ENCODE measurements around the gene ZNF688. TPM values are rescaled to one million over a fixed set of nuclear protein-coding genes. Genes with fewer than 3 reads are reported as not detected.

The ZNF688 gene
- total and polyA plus RNA-seq, 9 of the 15 experiments (the other 6 are each of a cell fraction or from before 2014, with no cell fraction given): 0.48 to 12.9 (median 4.5) TPM

DNA sequence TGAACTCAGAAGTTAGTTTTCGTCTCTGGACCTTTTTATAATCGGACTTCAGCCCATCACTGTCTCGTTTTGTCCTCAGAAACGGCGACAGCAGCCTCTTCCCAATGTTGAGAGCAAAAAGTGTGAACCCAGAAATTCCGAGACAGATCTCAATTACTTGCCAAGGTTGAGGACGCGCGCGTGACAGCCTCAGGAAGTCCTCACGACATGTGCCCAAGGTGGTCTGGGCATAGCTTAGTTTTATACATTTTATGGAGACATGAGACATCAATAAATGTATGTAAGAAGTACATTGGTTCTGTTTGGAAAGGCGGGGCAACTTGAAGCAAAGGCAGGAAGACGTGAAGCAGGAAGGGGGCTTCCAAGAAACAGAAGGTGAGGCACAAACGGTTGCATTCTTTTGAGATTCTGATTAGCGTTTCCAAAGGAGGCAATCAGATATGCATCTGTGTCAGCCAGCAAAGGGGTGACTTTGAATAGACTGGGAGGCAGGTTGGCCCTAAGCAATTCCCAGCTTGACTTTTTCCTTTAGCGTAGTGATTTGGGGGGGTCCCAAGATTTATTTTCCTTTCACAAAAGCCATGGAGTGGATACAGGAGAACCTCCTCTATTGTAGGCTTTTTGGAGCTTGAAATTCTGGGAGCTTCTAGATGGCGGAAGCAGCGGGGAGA, 36.3 kb downstream of the ZNF688 start (continued):
- TF ChIP-seq, protein P1, sequence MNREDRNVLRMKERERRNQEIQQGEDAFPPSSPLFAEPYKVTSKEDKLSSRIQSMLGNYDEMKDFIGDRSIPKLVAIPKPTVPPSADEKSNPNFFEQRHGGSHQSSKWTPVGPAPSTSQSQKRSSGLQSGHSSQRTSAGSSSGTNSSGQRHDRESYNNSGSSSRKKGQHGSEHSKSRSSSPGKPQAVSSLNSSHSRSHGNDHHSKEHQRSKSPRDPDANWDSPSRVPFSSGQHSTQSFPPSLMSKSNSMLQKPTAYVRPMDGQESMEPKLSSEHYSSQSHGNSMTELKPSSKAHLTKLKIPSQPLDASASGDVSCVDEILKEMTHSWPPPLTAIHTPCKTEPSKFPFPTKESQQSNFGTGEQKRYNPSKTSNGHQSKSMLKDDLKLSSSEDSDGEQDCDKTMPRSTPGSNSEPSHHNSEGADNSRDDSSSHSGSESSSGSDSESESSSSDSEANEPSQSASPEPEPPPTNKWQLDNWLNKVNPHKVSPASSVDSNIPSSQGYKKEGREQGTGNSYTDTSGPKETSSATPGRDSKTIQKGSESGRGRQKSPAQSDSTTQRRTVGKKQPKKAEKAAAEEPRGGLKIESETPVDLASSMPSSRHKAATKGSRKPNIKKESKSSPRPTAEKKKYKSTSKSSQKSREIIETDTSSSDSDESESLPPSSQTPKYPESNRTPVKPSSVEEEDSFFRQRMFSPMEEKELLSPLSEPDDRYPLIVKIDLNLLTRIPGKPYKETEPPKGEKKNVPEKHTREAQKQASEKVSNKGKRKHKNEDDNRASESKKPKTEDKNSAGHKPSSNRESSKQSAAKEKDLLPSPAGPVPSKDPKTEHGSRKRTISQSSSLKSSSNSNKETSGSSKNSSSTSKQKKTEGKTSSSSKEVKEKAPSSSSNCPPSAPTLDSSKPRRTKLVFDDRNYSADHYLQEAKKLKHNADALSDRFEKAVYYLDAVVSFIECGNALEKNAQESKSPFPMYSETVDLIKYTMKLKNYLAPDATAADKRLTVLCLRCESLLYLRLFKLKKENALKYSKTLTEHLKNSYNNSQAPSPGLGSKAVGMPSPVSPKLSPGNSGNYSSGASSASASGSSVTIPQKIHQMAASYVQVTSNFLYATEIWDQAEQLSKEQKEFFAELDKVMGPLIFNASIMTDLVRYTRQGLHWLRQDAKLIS (CRISPR knock-in tag; IDR thresholded peaks at IDR 0.05): 0 out of 2 replicates have a peak, but pooled peaks have one; percentile 56
- TF ChIP-seq FOXA3 (CRISPR knock-in tag; conservative IDR thresholded peaks at IDR 0.05 in 1 of 2, IDR thresholded peaks at IDR 0.05 in 1 of 2) (0 out of 4 replicates have a peak, but pooled peaks of 1 of the 2 experiments have one; percentile 1), ZNF431 (CRISPR knock-in tag; IDR thresholded peaks at IDR 0.05) (0 out of 2 replicates have a peak, but pooled peaks have one; percentile 13), SAFB (IDR thresholded peaks at IDR 0.05; ENCODE audit: borderline replicate concordance, low read depth, low read length) (no peak), SP1 (CRISPR knock-in tag; IDR thresholded peaks at IDR 0.05) (peak; percentile 42; the same call in 1 of the 2 replicates), TCF3 (CRISPR knock-in tag; IDR thresholded peaks at IDR 0.05) (no peak), PHF20 (IDR thresholded peaks at IDR 0.05; ENCODE audit: partially characterized antibody) (no peak), FOXM1 (IDR thresholded peaks at IDR 0.05; ENCODE audit: low read depth) (no peak), FOXM1 (CRISPR knock-in tag; IDR thresholded peaks at IDR 0.05; ENCODE audit: low read depth) (no peak), CHD2 (IDR thresholded peaks at IDR 0.05; ENCODE audit: low read depth, low read length) (no peak), NCOA6 (IDR thresholded peaks at IDR 0.05) (no peak)
- TF ChIP-seq, protein P2, sequence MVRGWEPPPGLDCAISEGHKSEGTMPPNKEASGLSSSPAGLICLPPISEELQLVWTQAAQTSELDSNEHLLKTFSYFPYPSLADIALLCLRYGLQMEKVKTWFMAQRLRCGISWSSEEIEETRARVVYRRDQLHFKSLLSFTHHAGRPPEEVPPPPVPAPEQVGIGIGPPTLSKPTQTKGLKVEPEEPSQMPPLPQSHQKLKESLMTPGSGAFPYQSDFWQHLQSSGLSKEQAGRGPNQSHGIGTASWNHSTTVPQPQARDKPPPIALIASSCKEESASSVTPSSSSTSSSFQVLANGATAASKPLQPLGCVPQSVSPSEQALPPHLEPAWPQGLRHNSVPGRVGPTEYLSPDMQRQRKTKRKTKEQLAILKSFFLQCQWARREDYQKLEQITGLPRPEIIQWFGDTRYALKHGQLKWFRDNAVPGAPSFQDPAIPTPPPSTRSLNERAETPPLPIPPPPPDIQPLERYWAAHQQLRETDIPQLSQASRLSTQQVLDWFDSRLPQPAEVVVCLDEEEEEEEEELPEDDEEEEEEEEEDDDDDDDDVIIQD (CRISPR knock-in tag; IDR thresholded peaks at IDR 0.05): no peak
- TF ChIP-seq, protein P3, sequence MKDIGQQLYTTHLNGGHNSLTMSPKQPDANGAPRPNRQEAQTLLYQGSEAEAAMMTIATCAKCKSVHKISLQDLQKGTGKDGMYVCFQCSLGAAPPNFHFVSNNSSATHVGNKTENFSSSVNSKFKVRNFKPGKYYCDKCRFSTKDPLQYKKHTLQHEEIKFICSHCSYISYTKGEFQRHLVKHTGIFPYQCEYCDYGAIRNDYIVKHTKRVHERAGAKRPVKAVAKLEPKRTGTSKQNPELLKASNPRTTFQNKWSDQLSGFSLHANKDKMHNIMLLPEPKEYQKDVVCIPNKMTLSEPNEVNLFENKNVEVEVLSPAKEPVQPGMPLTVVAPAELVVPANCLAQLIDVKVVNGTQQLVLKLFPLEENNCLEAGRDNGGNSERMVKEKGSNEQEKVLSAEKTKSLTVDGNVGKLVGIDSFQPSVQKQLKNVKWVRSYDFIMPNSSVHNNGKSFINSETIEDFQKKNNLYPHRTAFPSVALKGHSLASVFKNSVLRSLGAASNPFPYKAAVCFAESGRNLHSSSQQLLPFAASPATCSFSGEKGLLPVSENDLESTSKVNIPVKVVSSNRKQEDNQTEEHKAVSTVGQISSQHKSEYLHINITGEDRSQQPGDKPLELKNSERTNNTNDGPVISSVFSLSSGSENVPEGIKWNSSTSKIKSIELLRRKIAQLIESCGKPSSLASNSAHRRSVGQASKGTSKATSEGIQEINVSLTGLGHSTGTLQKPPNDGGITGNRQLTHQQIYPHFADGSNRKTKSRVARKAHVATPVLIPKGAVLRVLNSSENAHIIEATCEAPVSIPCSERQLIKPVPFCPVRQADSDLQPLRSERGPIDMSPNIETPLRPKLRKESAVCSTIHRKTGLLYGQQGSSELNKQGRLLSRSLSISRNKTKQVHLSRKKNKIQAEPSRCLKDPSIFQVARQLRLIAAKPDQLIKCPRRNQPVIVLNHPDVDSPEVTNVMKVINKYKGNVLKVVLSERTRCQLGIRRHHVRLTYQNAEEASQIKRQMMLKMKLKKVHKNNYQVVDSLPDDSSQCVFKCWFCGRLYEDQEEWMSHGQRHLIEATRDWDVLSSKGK (CRISPR knock-in tag; IDR thresholded peaks at IDR 0.05): no peak
- TF ChIP-seq, protein P4, sequence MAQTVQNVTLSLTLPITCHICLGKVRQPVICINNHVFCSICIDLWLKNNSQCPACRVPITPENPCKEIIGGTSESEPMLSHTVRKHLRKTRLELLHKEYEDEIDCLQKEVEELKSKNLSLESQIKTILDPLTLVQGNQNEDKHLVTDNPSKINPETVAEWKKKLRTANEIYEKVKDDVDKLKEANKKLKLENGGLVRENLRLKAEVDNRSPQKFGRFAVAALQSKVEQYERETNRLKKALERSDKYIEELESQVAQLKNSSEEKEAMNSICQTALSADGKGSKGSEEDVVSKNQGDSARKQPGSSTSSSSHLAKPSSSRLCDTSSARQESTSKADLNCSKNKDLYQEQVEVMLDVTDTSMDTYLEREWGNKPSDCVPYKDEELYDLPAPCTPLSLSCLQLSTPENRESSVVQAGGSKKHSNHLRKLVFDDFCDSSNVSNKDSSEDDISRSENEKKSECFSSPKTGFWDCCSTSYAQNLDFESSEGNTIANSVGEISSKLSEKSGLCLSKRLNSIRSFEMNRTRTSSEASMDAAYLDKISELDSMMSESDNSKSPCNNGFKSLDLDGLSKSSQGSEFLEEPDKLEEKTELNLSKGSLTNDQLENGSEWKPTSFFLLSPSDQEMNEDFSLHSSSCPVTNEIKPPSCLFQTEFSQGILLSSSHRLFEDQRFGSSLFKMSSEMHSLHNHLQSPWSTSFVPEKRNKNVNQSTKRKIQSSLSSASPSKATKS (CRISPR knock-in tag; IDR thresholded peaks at IDR 0.05): no peak
- TF ChIP-seq, protein P5, sequence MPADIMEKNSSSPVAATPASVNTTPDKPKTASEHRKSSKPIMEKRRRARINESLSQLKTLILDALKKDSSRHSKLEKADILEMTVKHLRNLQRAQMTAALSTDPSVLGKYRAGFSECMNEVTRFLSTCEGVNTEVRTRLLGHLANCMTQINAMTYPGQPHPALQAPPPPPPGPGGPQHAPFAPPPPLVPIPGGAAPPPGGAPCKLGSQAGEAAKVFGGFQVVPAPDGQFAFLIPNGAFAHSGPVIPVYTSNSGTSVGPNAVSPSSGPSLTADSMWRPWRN (IDR thresholded peaks at IDR 0.05; ENCODE audit: low read depth): no peak; the same call in 1 of the 2 replicates
